HepG2 (cell line): ENCODE data around the gene TRIM28. TPM values are rescaled to one million over a fixed set of nuclear protein-coding genes. Genes with fewer than 3 reads are reported as not detected.

Experiments
- JUN ChIP-seq: sonication (generic); formaldehyde crosslinking; IDR thresholded peaks from 2 replicates; pipeline ENCODE4 v1.4.0; 2020; ENCODE audit warnings: mild to moderate bottlenecking, missing genetic modification reagents
- MAFK ChIP-seq, 2 experiments: IDR thresholded peaks in 1 of 2; conservative IDR thresholded peaks in 1 of 2; 2 replicates each; pipeline ENCODE4 v1.6.1; 2011; ENCODE audit warnings: improper control_type of control experiment in 2 of 2, low read length in 2 of 2
- RBM39 ChIP-seq: fragments of 200-400 bp; formaldehyde crosslinking; IDR thresholded peaks from one replicate; pipeline ENCODE4 v1.6.1; 2018; ENCODE audit warnings: antibody characterized with exemption, mild to moderate bottlenecking, low read depth, low read length; ENCODE audit not compliant: poor library complexity, severe bottlenecking
- RFXANK ChIP-seq: IDR thresholded peaks from 2 replicates; pipeline ENCODE4 v1.6.1; 2016
- ZNF207 ChIP-seq: fragments of 450-650 bp; IDR thresholded peaks from 2 replicates; pipeline ENCODE4 v1.6.1; 2016; ENCODE audit warnings: antibody characterized with exemption, borderline replicate concordance
- polyA plus RNA-seq, 8 experiments: library from polyadenylated mRNA; depleted of rRNA in 3 of 8; stranded (reverse) in 7 of 8; unstranded in 1 of 8; fragments of >200 nt; fragmentation: Illumina TruSeq in 4 of 8; extraction: Trizol in 4 of 8; gene quantifications; 2 replicates each; pipeline versions ENCODE4 v1.2.1 to v1.2.3, GENCODE V29; 2011 to 2016; ENCODE audit warnings: low read depth in 4 of 8, missing spikeins in 1 of 8, mixed read lengths in 1 of 8; ENCODE audit not compliant: insufficient read depth in 1 of 8
- total RNA-seq, 5 experiments: library from RNA; depleted of rRNA; stranded (reverse); fragments of >200 nt; fragmentation: Illumina TruSeq; extraction: Trizol; gene quantifications; 2 replicates each; pipeline ENCODE4 v1.2.3, GENCODE V29; 2016; ENCODE audit warnings: low read depth in 1 of 5
- TF ChIP-seq, protein P1 (sequence below): sonication (generic); formaldehyde crosslinking; IDR thresholded peaks from 2 replicates; pipeline ENCODE4 v1.5.1; 2020; ENCODE audit warnings: mild to moderate bottlenecking, missing genetic modification reagents
- TF ChIP-seq, protein P2 (sequence below): sonication (generic); formaldehyde crosslinking; IDR thresholded peaks from 2 replicates; pipeline ENCODE4 v1.5.1; 2020; ENCODE audit warnings: mild to moderate bottlenecking, moderate library complexity, missing genetic modification reagents
- TF ChIP-seq, protein P3 (sequence below): sonication (generic); formaldehyde crosslinking; IDR thresholded peaks from 2 replicates; pipeline ENCODE4 v1.4.0; 2020; ENCODE audit warnings: missing genetic modification reagents
- TF ChIP-seq, protein P4 (sequence below): sonication (generic); formaldehyde crosslinking; IDR thresholded peaks from 2 replicates; pipeline ENCODE4 v1.4.0; 2020; ENCODE audit warnings: missing genetic modification reagents
- TF ChIP-seq, protein P5 (sequence below): sonication (generic); formaldehyde crosslinking; IDR thresholded peaks from 2 replicates; pipeline ENCODE4 v1.4.0; 2020; ENCODE audit warnings: missing genetic modification reagents, mild to moderate bottlenecking, borderline replicate concordance

TRIM28 gene
- total and polyA plus RNA-seq, 2 of the 13 experiments (the other 11 are each of a cell fraction or from before 2014, with no cell fraction given): 361 to 439 TPM

DNA sequence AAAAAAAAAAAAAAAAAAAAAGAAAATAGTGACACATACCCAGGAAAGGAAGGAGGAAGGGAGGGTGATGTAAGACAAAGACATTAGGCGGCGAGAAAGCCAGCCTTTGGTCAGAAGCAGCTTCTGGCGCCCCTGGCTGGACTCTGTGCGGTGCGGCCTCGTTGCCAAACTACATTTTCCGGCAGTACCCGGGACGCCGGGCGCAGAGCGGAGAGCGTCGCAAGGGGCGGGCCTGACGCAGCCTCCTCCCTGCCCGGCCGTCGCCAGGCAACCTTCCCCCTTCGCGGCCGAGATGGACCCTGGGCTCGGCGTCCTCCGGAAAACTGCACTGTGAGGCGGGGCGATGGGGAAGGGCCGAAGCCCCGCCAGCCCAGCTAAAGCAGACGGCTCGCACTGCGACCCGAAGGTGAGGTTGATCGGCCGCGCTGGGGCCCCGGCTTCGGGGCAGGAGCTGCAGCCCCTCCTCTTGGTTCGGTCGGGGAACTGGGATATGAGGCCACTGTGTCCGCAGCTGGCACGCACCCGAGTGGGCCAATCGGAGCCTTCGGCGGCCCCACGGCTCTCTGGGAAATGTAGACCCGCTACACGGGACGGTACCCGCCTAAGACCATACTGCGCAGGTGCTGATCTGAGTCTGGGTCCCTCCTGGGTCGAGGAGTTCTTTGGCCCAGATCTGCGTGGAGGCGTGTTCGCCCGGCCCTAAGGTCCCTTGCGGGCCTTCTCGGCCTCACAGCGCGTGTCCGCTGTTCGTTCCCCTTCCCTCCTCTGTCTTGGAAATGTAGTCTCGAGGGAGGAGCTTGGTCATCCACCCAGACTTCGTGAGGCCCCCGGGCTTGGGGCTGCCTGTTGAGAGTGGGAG is 31.5 kb downstream of the TRIM28 start (continued):
- TF ChIP-seq, protein P1, sequence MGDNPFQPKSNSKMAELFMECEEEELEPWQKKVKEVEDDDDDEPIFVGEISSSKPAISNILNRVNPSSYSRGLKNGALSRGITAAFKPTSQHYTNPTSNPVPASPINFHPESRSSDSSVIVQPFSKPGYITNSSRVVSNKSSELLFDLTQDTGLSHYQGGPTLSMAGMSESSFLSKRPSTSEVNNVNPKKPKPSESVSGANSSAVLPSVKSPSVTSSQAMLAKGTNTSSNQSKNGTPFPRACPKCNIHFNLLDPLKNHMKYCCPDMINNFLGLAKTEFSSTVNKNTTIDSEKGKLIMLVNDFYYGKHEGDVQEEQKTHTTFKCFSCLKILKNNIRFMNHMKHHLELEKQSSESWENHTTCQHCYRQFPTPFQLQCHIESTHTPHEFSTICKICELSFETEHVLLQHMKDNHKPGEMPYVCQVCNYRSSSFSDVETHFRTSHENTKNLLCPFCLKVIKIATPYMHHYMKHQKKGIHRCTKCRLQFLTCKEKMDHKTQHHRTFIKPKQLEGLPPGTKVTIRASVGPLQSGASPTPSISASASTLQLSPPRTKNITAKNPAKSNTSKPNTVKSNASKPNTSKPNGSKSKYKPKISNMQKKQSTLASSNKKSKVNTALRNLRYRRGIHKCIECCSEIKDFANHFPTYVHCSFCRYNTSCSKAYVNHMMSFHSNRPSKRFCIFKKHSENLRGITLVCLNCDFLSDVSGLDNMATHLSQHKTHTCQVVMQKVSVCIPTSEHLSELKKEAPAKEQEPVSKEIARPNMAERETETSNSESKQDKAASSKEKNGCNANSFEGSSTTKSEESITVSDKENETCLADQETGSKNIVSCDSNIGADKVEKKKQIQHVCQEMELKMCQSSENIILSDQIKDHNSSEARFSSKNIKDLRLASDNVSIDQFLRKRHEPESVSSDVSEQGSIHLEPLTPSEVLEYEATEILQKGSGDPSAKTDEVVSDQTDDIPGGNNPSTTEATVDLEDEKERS (CRISPR knock-in tag): 0 out of 2 replicates have a peak, but pooled peaks have one; percentile 24
- no peak for TF ChIP-seq MAFK (conservative IDR thresholded peaks at IDR 0.05 in 1 of 2, IDR thresholded peaks at IDR 0.05 in 1 of 2; ENCODE audit: low read length in 2 of 2)
- TF ChIP-seq JUN (CRISPR knock-in tag): no peak
- TF ChIP-seq RFXANK (CRISPR knock-in tag): no peak
- no peak for TF ChIP-seq ZNF207
- TF ChIP-seq, protein P2, sequence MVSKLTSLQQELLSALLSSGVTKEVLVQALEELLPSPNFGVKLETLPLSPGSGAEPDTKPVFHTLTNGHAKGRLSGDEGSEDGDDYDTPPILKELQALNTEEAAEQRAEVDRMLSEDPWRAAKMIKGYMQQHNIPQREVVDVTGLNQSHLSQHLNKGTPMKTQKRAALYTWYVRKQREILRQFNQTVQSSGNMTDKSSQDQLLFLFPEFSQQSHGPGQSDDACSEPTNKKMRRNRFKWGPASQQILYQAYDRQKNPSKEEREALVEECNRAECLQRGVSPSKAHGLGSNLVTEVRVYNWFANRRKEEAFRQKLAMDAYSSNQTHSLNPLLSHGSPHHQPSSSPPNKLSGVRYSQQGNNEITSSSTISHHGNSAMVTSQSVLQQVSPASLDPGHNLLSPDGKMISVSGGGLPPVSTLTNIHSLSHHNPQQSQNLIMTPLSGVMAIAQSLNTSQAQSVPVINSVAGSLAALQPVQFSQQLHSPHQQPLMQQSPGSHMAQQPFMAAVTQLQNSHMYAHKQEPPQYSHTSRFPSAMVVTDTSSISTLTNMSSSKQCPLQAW (CRISPR knock-in tag): peak; percentile 74
- peak; percentile 52 for TF ChIP-seq RBM39
- TF ChIP-seq, protein P3, sequence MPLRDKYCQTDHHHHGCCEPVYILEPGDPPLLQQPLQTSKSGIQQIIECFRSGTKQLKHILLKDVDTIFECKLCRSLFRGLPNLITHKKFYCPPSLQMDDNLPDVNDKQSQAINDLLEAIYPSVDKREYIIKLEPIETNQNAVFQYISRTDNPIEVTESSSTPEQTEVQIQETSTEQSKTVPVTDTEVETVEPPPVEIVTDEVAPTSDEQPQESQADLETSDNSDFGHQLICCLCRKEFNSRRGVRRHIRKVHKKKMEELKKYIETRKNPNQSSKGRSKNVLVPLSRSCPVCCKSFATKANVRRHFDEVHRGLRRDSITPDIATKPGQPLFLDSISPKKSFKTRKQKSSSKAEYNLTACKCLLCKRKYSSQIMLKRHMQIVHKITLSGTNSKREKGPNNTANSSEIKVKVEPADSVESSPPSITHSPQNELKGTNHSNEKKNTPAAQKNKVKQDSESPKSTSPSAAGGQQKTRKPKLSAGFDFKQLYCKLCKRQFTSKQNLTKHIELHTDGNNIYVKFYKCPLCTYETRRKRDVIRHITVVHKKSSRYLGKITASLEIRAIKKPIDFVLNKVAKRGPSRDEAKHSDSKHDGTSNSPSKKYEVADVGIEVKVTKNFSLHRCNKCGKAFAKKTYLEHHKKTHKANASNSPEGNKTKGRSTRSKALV (CRISPR knock-in tag): peak; percentile 28; the same call in 1 of the 2 replicates
- TF ChIP-seq, protein P4, sequence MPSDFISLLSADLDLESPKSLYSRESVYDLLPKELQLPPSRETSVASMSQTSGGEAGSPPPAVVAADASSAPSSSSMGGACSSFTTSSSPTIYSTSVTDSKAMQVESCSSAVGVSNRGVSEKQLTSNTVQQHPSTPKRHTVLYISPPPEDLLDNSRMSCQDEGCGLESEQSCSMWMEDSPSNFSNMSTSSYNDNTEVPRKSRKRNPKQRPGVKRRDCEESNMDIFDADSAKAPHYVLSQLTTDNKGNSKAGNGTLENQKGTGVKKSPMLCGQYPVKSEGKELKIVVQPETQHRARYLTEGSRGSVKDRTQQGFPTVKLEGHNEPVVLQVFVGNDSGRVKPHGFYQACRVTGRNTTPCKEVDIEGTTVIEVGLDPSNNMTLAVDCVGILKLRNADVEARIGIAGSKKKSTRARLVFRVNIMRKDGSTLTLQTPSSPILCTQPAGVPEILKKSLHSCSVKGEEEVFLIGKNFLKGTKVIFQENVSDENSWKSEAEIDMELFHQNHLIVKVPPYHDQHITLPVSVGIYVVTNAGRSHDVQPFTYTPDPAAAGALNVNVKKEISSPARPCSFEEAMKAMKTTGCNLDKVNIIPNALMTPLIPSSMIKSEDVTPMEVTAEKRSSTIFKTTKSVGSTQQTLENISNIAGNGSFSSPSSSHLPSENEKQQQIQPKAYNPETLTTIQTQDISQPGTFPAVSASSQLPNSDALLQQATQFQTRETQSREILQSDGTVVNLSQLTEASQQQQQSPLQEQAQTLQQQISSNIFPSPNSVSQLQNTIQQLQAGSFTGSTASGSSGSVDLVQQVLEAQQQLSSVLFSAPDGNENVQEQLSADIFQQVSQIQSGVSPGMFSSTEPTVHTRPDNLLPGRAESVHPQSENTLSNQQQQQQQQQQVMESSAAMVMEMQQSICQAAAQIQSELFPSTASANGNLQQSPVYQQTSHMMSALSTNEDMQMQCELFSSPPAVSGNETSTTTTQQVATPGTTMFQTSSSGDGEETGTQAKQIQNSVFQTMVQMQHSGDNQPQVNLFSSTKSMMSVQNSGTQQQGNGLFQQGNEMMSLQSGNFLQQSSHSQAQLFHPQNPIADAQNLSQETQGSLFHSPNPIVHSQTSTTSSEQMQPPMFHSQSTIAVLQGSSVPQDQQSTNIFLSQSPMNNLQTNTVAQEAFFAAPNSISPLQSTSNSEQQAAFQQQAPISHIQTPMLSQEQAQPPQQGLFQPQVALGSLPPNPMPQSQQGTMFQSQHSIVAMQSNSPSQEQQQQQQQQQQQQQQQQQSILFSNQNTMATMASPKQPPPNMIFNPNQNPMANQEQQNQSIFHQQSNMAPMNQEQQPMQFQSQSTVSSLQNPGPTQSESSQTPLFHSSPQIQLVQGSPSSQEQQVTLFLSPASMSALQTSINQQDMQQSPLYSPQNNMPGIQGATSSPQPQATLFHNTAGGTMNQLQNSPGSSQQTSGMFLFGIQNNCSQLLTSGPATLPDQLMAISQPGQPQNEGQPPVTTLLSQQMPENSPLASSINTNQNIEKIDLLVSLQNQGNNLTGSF (CRISPR knock-in tag): peak; percentile 42; the same call in 1 of the 2 replicates
- TF ChIP-seq, protein P5, sequence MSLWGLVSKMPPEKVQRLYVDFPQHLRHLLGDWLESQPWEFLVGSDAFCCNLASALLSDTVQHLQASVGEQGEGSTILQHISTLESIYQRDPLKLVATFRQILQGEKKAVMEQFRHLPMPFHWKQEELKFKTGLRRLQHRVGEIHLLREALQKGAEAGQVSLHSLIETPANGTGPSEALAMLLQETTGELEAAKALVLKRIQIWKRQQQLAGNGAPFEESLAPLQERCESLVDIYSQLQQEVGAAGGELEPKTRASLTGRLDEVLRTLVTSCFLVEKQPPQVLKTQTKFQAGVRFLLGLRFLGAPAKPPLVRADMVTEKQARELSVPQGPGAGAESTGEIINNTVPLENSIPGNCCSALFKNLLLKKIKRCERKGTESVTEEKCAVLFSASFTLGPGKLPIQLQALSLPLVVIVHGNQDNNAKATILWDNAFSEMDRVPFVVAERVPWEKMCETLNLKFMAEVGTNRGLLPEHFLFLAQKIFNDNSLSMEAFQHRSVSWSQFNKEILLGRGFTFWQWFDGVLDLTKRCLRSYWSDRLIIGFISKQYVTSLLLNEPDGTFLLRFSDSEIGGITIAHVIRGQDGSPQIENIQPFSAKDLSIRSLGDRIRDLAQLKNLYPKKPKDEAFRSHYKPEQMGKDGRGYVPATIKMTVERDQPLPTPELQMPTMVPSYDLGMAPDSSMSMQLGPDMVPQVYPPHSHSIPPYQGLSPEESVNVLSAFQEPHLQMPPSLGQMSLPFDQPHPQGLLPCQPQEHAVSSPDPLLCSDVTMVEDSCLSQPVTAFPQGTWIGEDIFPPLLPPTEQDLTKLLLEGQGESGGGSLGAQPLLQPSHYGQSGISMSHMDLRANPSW (CRISPR knock-in tag): peak; percentile 56; the same call in 1 of the 2 replicates
